PFSK-1 (cell line): ENCODE measurements around the gene TPSG1.

Source experiments
- FOXP2 ChIP-seq: optimal IDR thresholded peaks from 2 replicates; pipeline ENCODE3; 2011; ENCODE audit warnings: borderline replicate concordance, control low read depth, inconsistent platforms; ENCODE audit not compliant: insufficient read depth; ENCODE audit errors: extremely low read length, extremely low read depth
- POLR2AphosphoS5 ChIP-seq: IDR thresholded peaks from 2 replicates; pipeline ENCODE4 v1.6.1; 2012; ENCODE audit warnings: low read depth, mild to moderate bottlenecking, control low read depth, low read length, moderate library complexity
- SIN3A ChIP-seq: IDR thresholded peaks from 2 replicates; pipeline ENCODE4 v1.6.1; 2012; ENCODE audit warnings: mild to moderate bottlenecking, low read length, moderate library complexity, borderline replicate concordance; ENCODE audit not compliant: insufficient read depth
- TAF1 ChIP-seq: IDR thresholded peaks from 2 replicates; pipeline ENCODE4 v1.6.1; 2012; ENCODE audit warnings: low read length, control low read depth, borderline replicate concordance; ENCODE audit not compliant: insufficient read depth
- TF ChIP-seq, protein P1 (sequence below), 2 experiments: IDR thresholded peaks; 2 replicates each; pipeline versions ENCODE4 v1.6.1 to v1.8.0; 2011 to 2012; ENCODE audit warnings: low read depth in 2 of 2, low read length in 2 of 2, control low read depth in 1 of 2, inconsistent platforms in 1 of 2, mild to moderate bottlenecking in 1 of 2, moderate library complexity in 1 of 2; ENCODE audit not compliant: insufficient read depth in 1 of 2

DNA sequence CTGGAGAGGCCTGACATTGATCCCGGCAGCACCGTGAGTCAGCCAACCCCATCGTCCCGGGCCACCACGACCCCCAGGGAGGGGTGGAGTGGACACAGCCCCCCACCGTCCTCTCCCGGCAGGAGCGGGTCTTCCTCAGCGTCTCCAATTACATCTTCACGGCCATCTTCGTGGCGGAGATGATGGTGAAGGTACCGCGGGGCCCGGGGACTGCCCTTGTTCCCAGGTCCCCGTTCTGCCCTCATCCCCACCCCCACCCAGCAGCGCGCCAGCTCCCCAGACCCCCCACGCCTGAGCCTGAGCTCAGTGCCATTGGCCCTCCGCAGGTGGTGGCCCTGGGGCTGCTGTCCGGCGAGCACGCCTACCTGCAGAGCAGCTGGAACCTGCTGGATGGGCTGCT, 14.6 kb downstream of the TPSG1 start:
- TF ChIP-seq POLR2AphosphoS5 (no peak), SIN3A (no peak), FOXP2 (no peak), TAF1 (no peak)
- TF ChIP-seq, protein P1, sequence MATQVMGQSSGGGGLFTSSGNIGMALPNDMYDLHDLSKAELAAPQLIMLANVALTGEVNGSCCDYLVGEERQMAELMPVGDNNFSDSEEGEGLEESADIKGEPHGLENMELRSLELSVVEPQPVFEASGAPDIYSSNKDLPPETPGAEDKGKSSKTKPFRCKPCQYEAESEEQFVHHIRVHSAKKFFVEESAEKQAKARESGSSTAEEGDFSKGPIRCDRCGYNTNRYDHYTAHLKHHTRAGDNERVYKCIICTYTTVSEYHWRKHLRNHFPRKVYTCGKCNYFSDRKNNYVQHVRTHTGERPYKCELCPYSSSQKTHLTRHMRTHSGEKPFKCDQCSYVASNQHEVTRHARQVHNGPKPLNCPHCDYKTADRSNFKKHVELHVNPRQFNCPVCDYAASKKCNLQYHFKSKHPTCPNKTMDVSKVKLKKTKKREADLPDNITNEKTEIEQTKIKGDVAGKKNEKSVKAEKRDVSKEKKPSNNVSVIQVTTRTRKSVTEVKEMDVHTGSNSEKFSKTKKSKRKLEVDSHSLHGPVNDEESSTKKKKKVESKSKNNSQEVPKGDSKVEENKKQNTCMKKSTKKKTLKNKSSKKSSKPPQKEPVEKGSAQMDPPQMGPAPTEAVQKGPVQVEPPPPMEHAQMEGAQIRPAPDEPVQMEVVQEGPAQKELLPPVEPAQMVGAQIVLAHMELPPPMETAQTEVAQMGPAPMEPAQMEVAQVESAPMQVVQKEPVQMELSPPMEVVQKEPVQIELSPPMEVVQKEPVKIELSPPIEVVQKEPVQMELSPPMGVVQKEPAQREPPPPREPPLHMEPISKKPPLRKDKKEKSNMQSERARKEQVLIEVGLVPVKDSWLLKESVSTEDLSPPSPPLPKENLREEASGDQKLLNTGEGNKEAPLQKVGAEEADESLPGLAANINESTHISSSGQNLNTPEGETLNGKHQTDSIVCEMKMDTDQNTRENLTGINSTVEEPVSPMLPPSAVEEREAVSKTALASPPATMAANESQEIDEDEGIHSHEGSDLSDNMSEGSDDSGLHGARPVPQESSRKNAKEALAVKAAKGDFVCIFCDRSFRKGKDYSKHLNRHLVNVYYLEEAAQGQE (IDR thresholded peaks at IDR 0.05; ENCODE audit: insufficient read depth in 1 of 2, low read depth in 2 of 2, low read length in 2 of 2): no peak
